SU-DHL-6 (cell line): ENCODE results near the gene SSR4.

Experiments
- CTCF ChIP-seq: fragments of 200-600 bp; sonication (generic); IDR thresholded peaks from one replicate; pipeline ENCODE4 v1.5.1; 2017; ENCODE audit warnings: antibody characterized with exemption, mild to moderate bottlenecking, low read length, moderate library complexity; ENCODE audit not compliant: insufficient read depth, poor library complexity, severe bottlenecking
- EZH2phosphoT487 ChIP-seq: fragments of 200-600 bp; sonication (generic), shearing (Covaris generic); conservative IDR thresholded peaks from 2 replicates; pipeline ENCODE4 v1.6.1; 2018; ENCODE audit warnings: mild to moderate bottlenecking, antibody characterized with exemption, low read length, moderate library complexity, mixed read lengths

GRCh38 chrX:153783378-153784013, 11.0 kb upstream of the SSR4 start:
- TF ChIP-seq CTCF (no peak), EZH2phosphoT487 (no peak)
